GM23338 (cell line): ENCODE data around the gene GRIA1. TPM values are rescaled to one million over a fixed set of nuclear protein-coding genes. Genes with fewer than 3 reads are reported as not detected.

Experiments used
- ATAC-seq: fragments of 200-7000 bp; cut with Tn5 transposase; 3 replicates; pipeline ENCODE4 v1.9.1; 2020
- DNase-seq: peaks from one replicate; pipeline ENCODE4 v3.0.0-alpha.2; 2015; ENCODE audit warnings: low spot score
- H2AFZ ChIP-seq: fragments of 200-600 bp; sonication (generic); 2 replicates; pipeline ENCODE4 v1.8.0; 2016; ENCODE audit warnings: antibody characterized with exemption, mild to moderate bottlenecking, moderate library complexity
- H3F3A ChIP-seq: fragments of 200-600 bp; sonication (generic); replicated peaks from 2 replicates; pipeline ENCODE4 v1.8.0; 2017; ENCODE audit warnings: antibody characterized with exemption, mixed run types, low read depth
- H3K27ac ChIP-seq: fragments of 200-600 bp; sonication (generic); 2 replicates; pipeline ENCODE4 v1.6.1; 2016; ENCODE audit warnings: low read depth
- H3K27me3 ChIP-seq: fragments of 200-600 bp; sonication (generic); 2 replicates; pipeline ENCODE4 v1.8.0; 2016; ENCODE audit warnings: mild to moderate bottlenecking, mixed run types, moderate library complexity; ENCODE audit not compliant: insufficient read depth
- H3K36me3 ChIP-seq: fragments of 200-600 bp; sonication (generic); 2 replicates; pipeline ENCODE4 v1.8.0; 2016; ENCODE audit warnings: mild to moderate bottlenecking; ENCODE audit not compliant: insufficient read depth
- H3K4me1 ChIP-seq: fragments of 200-600 bp; sonication (generic); 2 replicates; pipeline ENCODE4 v1.8.0; 2016; ENCODE audit warnings: mild to moderate bottlenecking, moderate library complexity; ENCODE audit not compliant: insufficient read depth
- H3K4me2 ChIP-seq: fragments of 200-600 bp; sonication (generic); 2 replicates; pipeline ENCODE4 v1.7.1; 2017; ENCODE audit warnings: mixed run types
- H3K4me3 ChIP-seq: fragments of 200-600 bp; sonication (generic); 2 replicates; pipeline ENCODE4 v1.6.1; 2016; ENCODE audit warnings: mixed run types
- H3K79me2 ChIP-seq: fragments of 200-600 bp; sonication (generic); replicated peaks from 2 replicates; pipeline ENCODE4 v1.8.0; 2017; ENCODE audit warnings: mild to moderate bottlenecking; ENCODE audit not compliant: insufficient read depth
- H3K9me2 ChIP-seq: fragments of 200-600 bp; sonication (generic); 2 replicates; pipeline ENCODE4 v1.8.0; 2017; ENCODE audit not compliant: insufficient read depth
- H4K20me1 ChIP-seq: fragments of 200-600 bp; sonication (generic); replicated peaks from 2 replicates; pipeline ENCODE4 v1.8.0; 2017; ENCODE audit warnings: mild to moderate bottlenecking; ENCODE audit not compliant: insufficient read depth
- H3K27ac Mint-ChIP-seq: 2 replicates; pipeline ENCODE4 v1.8.0; 2020; ENCODE audit warnings: inconsistent platforms, mild to moderate bottlenecking, moderate library complexity, mixed read lengths
- H3K27me3 Mint-ChIP-seq: 3 replicates; pipeline ENCODE4 v1.8.0; 2022; ENCODE audit warnings: low read depth, mild to moderate bottlenecking, moderate library complexity, mixed read lengths, inconsistent platforms; ENCODE audit not compliant: insufficient read depth, poor library complexity
- H3K36me3 Mint-ChIP-seq: 3 replicates; pipeline ENCODE4 v1.8.0; 2021; ENCODE audit warnings: low read depth, mild to moderate bottlenecking, inconsistent platforms, moderate library complexity, mixed read lengths
- H3K4me1 Mint-ChIP-seq: 3 replicates; pipeline ENCODE4 v1.8.0; 2020; ENCODE audit warnings: mild to moderate bottlenecking, inconsistent platforms, mixed read lengths
- H3K4me3 Mint-ChIP-seq: 3 replicates; pipeline ENCODE4 v1.8.0; 2021; ENCODE audit warnings: moderate library complexity, mild to moderate bottlenecking, inconsistent platforms, mixed read lengths
- H3K9me3 Mint-ChIP-seq: 3 replicates; pipeline ENCODE4 v1.8.0; 2020; ENCODE audit warnings: moderate library complexity, mild to moderate bottlenecking, inconsistent platforms, mixed read lengths
- CREB1 ChIP-seq: fragments of 250-450 bp; sonication (Bioruptor Pico); IDR thresholded peaks from 2 replicates; pipeline ENCODE4 v1.5.0; 2020; ENCODE audit warnings: low read depth, mild to moderate bottlenecking, moderate library complexity
- CTCF ChIP-seq, 2 experiments: fragments of 200-600 bp in 1 of 2; sonication (generic) in 1 of 2; conservative IDR thresholded peaks; 2 replicates each; pipeline versions ENCODE4 v1.5.1 to v1.6.1; 2016 to 2017; ENCODE audit warnings: antibody characterized with exemption in 2 of 2, low read depth in 2 of 2, mild to moderate bottlenecking in 2 of 2, moderate library complexity in 1 of 2
- ETS1 ChIP-seq: IDR thresholded peaks from 2 replicates; pipeline ENCODE4 v1.6.1; 2016; ENCODE audit warnings: antibody characterized with exemption
- JUNB ChIP-seq: IDR thresholded peaks from one replicate; pipeline ENCODE4 v1.6.1; 2016; ENCODE audit warnings: antibody characterized with exemption; ENCODE audit not compliant: unreplicated experiment
- NANOG ChIP-seq: IDR thresholded peaks from 2 replicates; pipeline ENCODE4 v1.6.1; 2016; ENCODE audit warnings: antibody characterized with exemption, borderline replicate concordance
- POLR2AphosphoS5 ChIP-seq: IDR thresholded peaks from 2 replicates; pipeline ENCODE4 v1.6.1; 2016; ENCODE audit warnings: antibody characterized with exemption, low read depth
- REST ChIP-seq: IDR thresholded peaks from one replicate; pipeline ENCODE4 v1.6.1; 2018; ENCODE audit warnings: antibody characterized with exemption; ENCODE audit not compliant: unreplicated experiment
- STAT1 ChIP-seq: IDR thresholded peaks from one replicate; pipeline ENCODE4 v1.6.1; 2016; ENCODE audit warnings: antibody characterized with exemption; ENCODE audit not compliant: unreplicated experiment
- ZNF331 ChIP-seq: fragments of 250-450 bp; sonication (Bioruptor Pico); IDR thresholded peaks from 2 replicates; pipeline ENCODE4 v1.5.0; 2020; ENCODE audit warnings: low read depth, mild to moderate bottlenecking, moderate library complexity
- polyA plus RNA-seq: library from polyadenylated mRNA; unstranded; fragments of >200 nt; fragmentation: Nextera tagmentation; extraction: Ambion mirVana; gene quantifications from 2 replicates; pipeline ENCODE4 v1.2.1, GENCODE V29; 2016
- total RNA-seq: library from RNA; depleted of rRNA; stranded (reverse); fragments of >200 nt; shearing (Covaris generic); gene quantifications from 2 replicates; pipeline ENCODE4 v1.2.3, GENCODE V29; 2014

Gene GRIA1
- total and polyA plus RNA-seq, 2 experiments from 2014 or later: 1.0 to 1.7 TPM

- Histone ChIP-seq H3K4me2 (no peak overlapping the region), H3K27me3 (no peaks in the 10 kb centered on the region), H3K4me1 (peaks cover 10% of the 10 kb centered on the region), H3K9me2 (peaks cover 7% of the 10 kb centered on the region; the same call in 1 of the 2 replicates), H3F3A (no peaks in the 10 kb centered on the region), H3K4me3 (no peak overlapping the region), H3K27ac (no peak overlapping the region), H2AFZ (no peak overlapping the region), H4K20me1 (no peaks in the 10 kb centered on the region), H3K79me2 (no peaks in the 10 kb centered on the region), H3K36me3 (no peaks in the 10 kb centered on the region)
- no peak for TF ChIP-seq ZNF331 (CRISPR knock-in tag)
- ATAC-seq (no peak), DNase-seq (no peak)
- no peak overlapping the region for H3K4me3 Mint-ChIP-seq
- no peaks in the 10 kb centered on the region for H3K9me3 Mint-ChIP-seq
- H3K27ac Mint-ChIP-seq: no peak overlapping the region; the same call in 1 of the 2 replicates
- peaks cover 14% of the 10 kb centered on the region for H3K4me1 Mint-ChIP-seq
- H3K27me3 Mint-ChIP-seq: peaks cover 6% of the 10 kb centered on the region
- H3K36me3 Mint-ChIP-seq: no peaks in the 10 kb centered on the region
These were observed 133.9 kb downstream of the GRIA1 start for GRCh38 chr5:153624451-153624765.

GRCh38 chr5:153625826-153626354, 135.4 kb downstream of the GRIA1 start:
- no peaks in the 10 kb centered on the region for H4K20me1 ChIP-seq
- no peaks in the 10 kb centered on the region for H3K27me3 ChIP-seq
- no peak overlapping the region for H3K27ac ChIP-seq
- Mint-ChIP-seq H3K36me3 (no peaks in the 10 kb centered on the region), H3K9me3 (no peaks in the 10 kb centered on the region), H3K27me3 (peaks cover 7% of the 10 kb centered on the region), H3K27ac (no peak overlapping the region), H3K4me3 (no peak overlapping the region), H3K4me1 (peaks cover 14% of the 10 kb centered on the region)
- H3K79me2 ChIP-seq: no peaks in the 10 kb centered on the region
- ATAC-seq (no peak), DNase-seq (no peak)
- peaks cover 14% of the 10 kb centered on the region; the same call in 1 of the 2 replicates for H3K9me2 ChIP-seq
- no peak overlapping the region for H3K4me3 ChIP-seq
- no peak overlapping the region for H2AFZ ChIP-seq
- H3K4me2 ChIP-seq: no peak overlapping the region
- peaks cover 13% of the 10 kb centered on the region for H3K4me1 ChIP-seq
- no peak for TF ChIP-seq JUNB
- no peak for TF ChIP-seq ETS1
- TF ChIP-seq CREB1 (CRISPR knock-in tag): no peak
- no peak for TF ChIP-seq ZNF331 (CRISPR knock-in tag)
- TF ChIP-seq STAT1: no peak
- TF ChIP-seq REST: no peak
- TF ChIP-seq POLR2AphosphoS5: no peak
- no peak for TF ChIP-seq CTCF (conservative IDR thresholded peaks at IDR 0.05; ENCODE audit: low read depth in 2 of 2)
- no peak for TF ChIP-seq NANOG
- no peaks in the 10 kb centered on the region for H3F3A ChIP-seq
- H3K36me3 ChIP-seq: no peaks in the 10 kb centered on the region
